ENCODE measurements around the gene CCDC93. TPM values are rescaled to one million over a fixed set of nuclear protein-coding genes. Genes with fewer than 3 reads are reported as not detected.

CCDC93 gene
- total RNA-seq, 4 donors from 2014 or later, result 41.6 to 450 (median 80.7) TPM

DNA sequence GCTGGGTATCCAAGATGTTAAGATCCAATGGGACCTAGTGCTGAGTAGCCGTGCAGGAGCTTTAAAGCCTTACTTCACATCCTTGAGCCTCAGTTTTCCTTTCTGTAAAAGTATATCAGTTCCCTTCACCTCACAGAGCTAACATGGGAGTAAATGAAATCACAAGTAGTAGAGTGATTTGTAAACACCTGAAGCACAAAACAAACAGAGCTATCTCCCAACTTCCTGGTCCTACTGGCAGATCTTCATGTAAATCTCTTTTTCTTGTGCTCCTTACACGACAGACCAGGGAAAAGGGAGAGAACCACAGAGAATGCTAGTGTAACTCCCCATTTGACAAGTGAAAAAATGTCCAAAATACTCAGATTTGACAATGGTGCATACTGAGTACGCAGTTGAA lies 17.3 kb downstream of the CCDC93 start:
- TF ChIP-seq POLR2A (IDR thresholded peaks at IDR 0.05) (no peak), EP300 (IDR thresholded peaks at IDR 0.05; ENCODE audit: low read depth) (no peak), POLR2AphosphoS5 (IDR thresholded peaks at IDR 0.05) (no peak)
- in situ Hi-C loops (cut with MboI; ENCODE audit: low pct_ligation_motif_present in 1 of 4, low pct_unique_long_range_greater_than_20kb in 1 of 4, low sequenced_read_pairs in 3 of 4), result no loop called here
- intact Hi-C loops (cut with DNase I; ENCODE audit: low total_unique reads), result no loop called here
- Histone ChIP-seq H3K4me3 (no peak overlapping the region), H3K27ac (no peak overlapping the region), H3K4me1 (no peaks in the 10 kb centered on the region), H3K36me3 (peaks cover 0 to 60% (median 26%) of the 10 kb centered on the region in 4 donors), H3K9me3 (no peaks in the 10 kb centered on the region), H3K27me3 (no peaks in the 10 kb centered on the region)
- WGBS, 2 donors (ENCODE audit: low coverage in 1 of 2), result 33 to 75% methylated on average over 1 to 3 of the region's 3 CpGs
- no peak for DNase-seq

DNA sequence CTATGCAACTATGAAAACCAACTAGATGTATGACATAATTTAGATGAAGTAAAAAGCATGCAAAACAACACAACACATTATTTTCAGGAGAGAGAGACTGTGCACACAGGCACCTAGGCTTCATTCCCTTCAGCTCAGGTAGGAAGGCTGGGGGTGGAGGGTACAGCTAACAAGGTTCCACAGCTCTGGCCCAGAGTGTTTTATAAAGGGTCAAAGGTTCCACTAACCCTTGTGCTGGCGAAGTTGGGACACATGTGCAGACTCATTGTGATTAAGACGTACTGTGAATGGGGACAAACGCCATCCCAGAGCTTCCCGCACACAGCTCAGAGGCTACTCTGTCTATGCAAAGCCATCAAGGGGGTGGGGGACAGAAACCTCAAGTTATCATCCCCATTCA lies 19.1 kb downstream of the CCDC93 start:
- H3K27me3 ChIP-seq, result no peaks in the 10 kb centered on the region
- WGBS, 2 donors (ENCODE audit: low coverage in 1 of 2), result 73 to 100% methylated on average over 1 to 4 of the region's 4 CpGs
- H3K27ac ChIP-seq, result no peak overlapping the region
- DNase-seq, result no peak
- H3K9me3 ChIP-seq, result no peaks in the 10 kb centered on the region
- TF ChIP-seq CTCF (IDR thresholded peaks at IDR 0.05), result no peak
- no peak for TF ChIP-seq EP300 (IDR thresholded peaks at IDR 0.05; ENCODE audit: low read depth)
- TF ChIP-seq POLR2A (IDR thresholded peaks at IDR 0.05), result no peak
- TF ChIP-seq POLR2AphosphoS5 (IDR thresholded peaks at IDR 0.05), result no peak
- H3K4me3 ChIP-seq, result no peak overlapping the region
- H3K4me1 ChIP-seq, result no peaks in the 10 kb centered on the region
- intact Hi-C loops (cut with DNase I; ENCODE audit: low total_unique reads) (no loop called here), in situ Hi-C loops (cut with MboI; ENCODE audit: low pct_ligation_motif_present in 1 of 4, low pct_unique_long_range_greater_than_20kb in 1 of 4, low sequenced_read_pairs in 3 of 4) (no loop called here)
- H3K36me3 ChIP-seq, result peaks cover 0 to 43% (median 21%) of the 10 kb centered on the region in 4 donors

GRCh38 chr2:117989854-117990438 lies 23.9 kb downstream of the CCDC93 start:
- TF ChIP-seq POLR2A (IDR thresholded peaks at IDR 0.05), result no peak
- TF ChIP-seq EP300 (IDR thresholded peaks at IDR 0.05; ENCODE audit: low read depth), result no peak
- no peak for TF ChIP-seq CTCF (IDR thresholded peaks at IDR 0.05)
- no peak for TF ChIP-seq POLR2AphosphoS5 (IDR thresholded peaks at IDR 0.05)
- Histone ChIP-seq H3K27me3 (no peaks in the 10 kb centered on the region), H3K9me3 (no peaks in the 10 kb centered on the region), H3K4me1 (no peaks in the 10 kb centered on the region), H3K27ac (no peak overlapping the region), H3K36me3 (peaks cover 0 to 32% (median 6%) of the 10 kb centered on the region in 4 donors), H3K4me3 (no peak overlapping the region)
- WGBS, 2 donors (ENCODE audit: low coverage in 1 of 2), result 100% methylated on average over 1 of the region's 1 CpG; no CpG with 5 or more reads in 1 of the 2 donors
- in situ Hi-C loops (cut with MboI; ENCODE audit: low pct_ligation_motif_present in 1 of 4, low pct_unique_long_range_greater_than_20kb in 1 of 4, low sequenced_read_pairs in 3 of 4) (no loop called here), intact Hi-C loops (cut with DNase I; ENCODE audit: low total_unique reads) (no loop called here)
- no peak for DNase-seq

DNA sequence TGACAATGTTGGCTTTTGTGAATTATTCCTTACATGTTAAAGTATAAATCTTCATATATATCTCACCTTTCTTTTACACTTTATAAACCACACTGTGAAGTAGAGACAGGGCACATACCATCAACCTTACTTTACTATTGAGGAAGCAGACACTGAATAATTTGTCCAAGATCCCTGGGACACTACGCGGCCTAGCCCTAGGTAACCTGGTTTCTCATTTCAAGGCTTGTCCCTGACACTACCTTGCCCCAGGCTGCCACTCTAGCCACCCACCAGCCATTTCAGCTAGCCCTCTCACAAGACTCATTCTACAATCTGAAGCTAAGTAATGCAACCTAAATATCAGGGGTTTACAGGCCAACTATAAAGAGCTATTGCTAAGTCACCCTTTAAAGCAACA lies 26.7 kb downstream of the CCDC93 start:
- 98 to 100% methylated on average over 2 of the region's 2 CpGs for WGBS, 2 donors (ENCODE audit: low coverage in 1 of 2)
- Histone ChIP-seq H3K27ac (no peak overlapping the region), H3K4me3 (no peak overlapping the region), H3K4me1 (peaks cover 0 to 7% (median 1%) of the 10 kb centered on the region in 4 donors), H3K27me3 (no peaks in the 10 kb centered on the region), H3K9me3 (no peaks in the 10 kb centered on the region), H3K36me3 (peaks cover 0 to 23% (median 7%) of the 10 kb centered on the region in 4 donors)
- in situ Hi-C loops (cut with MboI; ENCODE audit: low pct_ligation_motif_present in 1 of 4, low pct_unique_long_range_greater_than_20kb in 1 of 4, low sequenced_read_pairs in 3 of 4) (no loop called here), intact Hi-C loops (cut with DNase I; ENCODE audit: low total_unique reads) (no loop called here)
- TF ChIP-seq POLR2A (IDR thresholded peaks at IDR 0.05) (no peak), EP300 (IDR thresholded peaks at IDR 0.05; ENCODE audit: low read depth) (no peak), CTCF (IDR thresholded peaks at IDR 0.05) (no peak), POLR2AphosphoS5 (IDR thresholded peaks at IDR 0.05) (no peak)
- DNase-seq, result no peak

- no peak for TF ChIP-seq POLR2AphosphoS5 (IDR thresholded peaks at IDR 0.05)
- no peak for TF ChIP-seq CTCF (IDR thresholded peaks at IDR 0.05)
- no peak for TF ChIP-seq POLR2A (IDR thresholded peaks at IDR 0.05)
- no peak for TF ChIP-seq EP300 (IDR thresholded peaks at IDR 0.05; ENCODE audit: low read depth)
- intact Hi-C loops (cut with DNase I; ENCODE audit: low total_unique reads) (no loop called here), in situ Hi-C loops (cut with MboI; ENCODE audit: low pct_ligation_motif_present in 1 of 4, low pct_unique_long_range_greater_than_20kb in 1 of 4, low sequenced_read_pairs in 3 of 4) (no loop called here)
- no peak overlapping the region for H3K27ac ChIP-seq
- H3K4me3 ChIP-seq, result no peak overlapping the region
- no peaks in the 10 kb centered on the region for H3K27me3 ChIP-seq
- no peaks in the 10 kb centered on the region for H3K9me3 ChIP-seq
- peaks cover 0 to 19% (median 8%) of the 10 kb centered on the region in 4 donors for H3K4me1 ChIP-seq
- H3K36me3 ChIP-seq, result peaks cover 0 to 16% (median 2%) of the 10 kb centered on the region in 4 donors
- WGBS, 2 donors (ENCODE audit: low coverage in 1 of 2), result 80 to 88% methylated on average over 2 of the region's 2 CpGs
- DNase-seq, result no peak
Observed at GRCh38 chr2:117985092-117985491, 28.8 kb downstream of the CCDC93 start.
